ENCODE results near the gene PTN. TPM values are rescaled to one million over a fixed set of nuclear protein-coding genes. Genes with fewer than 3 reads are reported as not detected.

The PTN gene, protein sequence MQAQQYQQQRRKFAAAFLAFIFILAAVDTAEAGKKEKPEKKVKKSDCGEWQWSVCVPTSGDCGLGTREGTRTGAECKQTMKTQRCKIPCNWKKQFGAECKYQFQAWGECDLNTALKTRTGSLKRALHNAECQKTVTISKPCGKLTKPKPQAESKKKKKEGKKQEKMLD
- 39.3 TPM for total RNA-seq

DNA sequence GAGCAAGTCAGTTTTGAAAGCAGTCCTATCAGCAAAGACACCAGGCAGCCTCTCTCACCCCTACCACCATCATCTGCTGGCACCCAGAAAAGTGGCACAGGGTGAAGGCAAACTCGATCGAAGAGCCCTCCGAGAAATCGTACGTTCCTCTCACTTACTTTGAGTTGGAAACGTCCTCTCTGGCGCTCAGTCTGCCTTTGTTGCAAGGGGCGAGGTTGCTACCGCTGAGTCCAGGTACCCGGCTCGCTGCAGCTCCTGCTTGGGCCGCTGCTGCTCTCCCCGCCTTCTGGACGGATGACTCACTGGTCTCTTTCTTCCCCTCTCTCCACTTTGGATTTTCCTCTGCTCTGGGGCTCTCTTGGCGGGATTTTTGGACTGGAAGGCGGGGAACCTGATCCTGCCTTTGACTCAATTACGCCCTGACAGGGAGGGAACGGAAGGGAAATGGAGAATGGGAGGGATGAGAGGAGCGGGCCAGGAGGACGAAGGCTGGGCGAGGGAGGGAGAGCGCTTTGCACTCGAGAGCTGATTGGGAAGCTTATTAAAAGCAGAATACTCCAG is at the start of gene PTN:
PTN (minus strand) TSS at position 453 of the 561 bp plus-strand sequence. CDS start 88,760 bp downstream, outside the sequence.
- peak; percentile 23 for DNase-seq (ENCODE audit: low spot score)

DNA sequence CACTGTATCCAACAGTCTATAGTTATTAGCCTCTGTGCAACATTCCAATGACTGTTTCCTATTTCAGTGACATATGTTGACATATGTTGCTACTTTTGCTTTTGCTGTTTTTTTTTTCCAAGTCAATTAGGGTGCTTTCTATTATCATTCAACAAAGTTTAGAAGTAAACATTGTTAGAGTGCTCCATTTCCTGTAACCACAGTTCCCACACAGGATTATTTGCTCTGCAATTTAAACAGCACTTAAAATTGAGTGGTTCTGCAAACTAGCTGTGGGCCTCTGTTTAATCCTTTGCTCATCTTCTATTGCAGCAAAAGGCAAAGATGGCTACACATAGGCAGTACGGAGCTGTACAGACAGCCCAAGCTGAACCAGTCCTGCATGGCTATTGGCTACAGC is 46.5 kb upstream of the PTN start:
- no peak for DNase-seq (ENCODE audit: low spot score)

DNA sequence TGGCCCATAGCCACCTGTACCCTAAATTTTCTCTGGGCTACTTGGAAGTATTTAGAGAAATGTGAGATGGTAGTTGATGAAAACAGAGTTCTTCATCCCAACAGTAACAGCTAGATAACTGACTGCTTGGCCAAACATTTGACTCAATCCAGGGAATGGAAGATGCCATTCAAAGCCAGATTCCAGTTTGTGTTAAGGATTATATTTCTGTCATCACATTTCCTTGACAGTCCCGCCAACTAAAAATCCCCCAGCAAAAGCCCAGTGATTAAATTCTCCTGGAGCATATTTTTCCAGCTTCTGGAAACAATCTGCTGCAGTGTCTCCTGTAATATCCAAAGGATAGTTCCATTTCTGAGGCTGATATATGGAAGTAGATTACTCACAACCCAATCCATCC is 45.4 kb upstream of the PTN start:
- DNase-seq (ENCODE audit: low spot score): no peak

DNA sequence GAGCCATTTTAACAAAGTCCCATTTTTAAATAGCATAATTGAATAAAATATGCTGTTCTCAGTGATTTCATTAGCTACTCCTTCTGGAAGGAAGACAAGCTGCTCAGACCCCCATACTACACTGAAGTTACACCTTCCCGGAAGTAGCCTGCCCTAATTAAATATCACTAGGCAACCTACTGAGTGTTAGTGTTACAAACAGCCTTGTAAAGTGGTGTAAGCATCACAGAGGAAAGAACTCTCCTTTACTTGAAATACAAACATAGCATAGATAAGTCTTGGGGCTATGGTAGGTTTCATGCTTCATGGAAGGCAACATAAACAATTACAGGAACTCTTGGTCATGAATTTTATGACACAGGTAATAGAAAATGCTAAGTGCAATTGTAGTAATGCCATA is 43.4 kb upstream of the PTN start:
- DNase-seq (ENCODE audit: low spot score): no peak

DNA sequence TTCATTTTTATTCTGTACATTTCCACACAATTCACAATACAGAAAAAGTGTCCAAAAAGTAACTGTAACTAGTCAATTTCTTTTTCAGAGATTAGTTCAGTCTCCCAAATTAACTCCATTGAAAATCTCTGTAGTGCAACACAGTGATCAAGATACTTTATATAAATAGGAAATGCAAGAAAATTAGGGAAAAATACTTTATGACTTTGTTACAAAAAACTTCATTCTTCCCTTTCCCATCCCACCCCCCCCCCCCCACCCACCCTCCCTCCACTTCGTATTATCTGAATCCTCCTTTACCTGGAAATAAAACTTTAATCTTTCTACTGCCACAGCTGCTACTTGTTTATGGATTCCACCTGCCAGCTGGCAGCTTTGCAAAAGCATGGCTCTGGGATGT is 37.5 kb upstream of the PTN start:
- no peak for DNase-seq (ENCODE audit: low spot score)

DNA sequence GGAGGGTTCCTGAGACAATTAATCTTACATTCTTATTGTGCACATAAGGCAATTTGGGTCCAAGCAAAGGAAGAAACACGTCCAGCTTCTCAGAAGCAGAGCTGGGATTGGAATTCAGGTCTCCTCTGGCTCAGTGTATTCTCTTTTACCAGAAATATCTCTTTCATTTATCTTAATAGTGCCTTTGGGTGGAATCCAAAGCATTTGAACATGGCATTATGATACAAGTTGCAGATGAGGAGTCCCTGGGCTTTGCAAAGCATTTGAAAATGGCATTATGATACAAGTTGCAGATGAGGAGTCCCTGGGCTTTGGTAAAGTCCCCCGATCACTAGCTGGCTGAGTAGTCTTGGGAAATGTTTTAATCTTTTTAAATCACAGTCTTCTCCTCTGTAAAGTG is 30.0 kb upstream of the PTN start:
- no peak for DNase-seq (ENCODE audit: low spot score)

DNA sequence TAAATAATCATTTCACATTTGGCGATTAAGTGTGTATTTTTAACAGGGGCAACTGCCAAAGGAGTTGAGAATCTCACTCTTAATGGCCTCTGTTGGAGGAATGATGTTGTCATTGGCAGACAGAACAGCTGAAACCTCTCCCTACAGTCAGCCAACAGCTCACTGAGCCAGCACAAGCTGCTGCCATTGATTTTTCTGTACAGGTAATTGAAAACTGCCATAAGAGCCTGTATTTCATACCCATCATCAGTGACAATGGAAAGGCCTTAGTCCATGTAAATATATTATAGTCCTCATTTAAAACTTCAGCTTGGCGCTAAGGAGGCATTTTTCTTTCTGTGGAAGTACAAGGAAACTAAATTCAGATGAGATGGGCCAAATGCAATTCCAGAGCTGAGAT is 28.1 kb upstream of the PTN start:
- DNase-seq (ENCODE audit: low spot score): no peak

DNA sequence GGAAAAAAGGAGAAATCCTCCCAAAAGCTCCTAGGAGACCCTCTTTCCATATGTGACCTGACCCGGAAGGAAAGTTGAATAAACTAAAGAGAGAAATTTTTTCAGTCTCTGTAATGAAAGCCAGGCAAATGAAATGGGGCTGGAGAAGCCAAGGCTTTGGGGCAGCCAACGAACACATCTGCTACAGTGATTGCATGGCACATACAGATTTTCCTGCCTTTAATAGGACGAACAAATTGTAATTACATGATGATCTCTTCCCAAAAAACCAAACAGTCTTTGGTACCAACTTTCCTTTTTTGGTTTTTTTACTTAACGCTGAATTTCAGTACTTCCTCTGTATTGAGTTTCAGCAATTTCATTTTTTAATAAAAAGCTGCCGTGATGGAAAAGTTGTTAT is 23.5 kb upstream of the PTN start:
- DNase-seq (ENCODE audit: low spot score): no peak

DNA sequence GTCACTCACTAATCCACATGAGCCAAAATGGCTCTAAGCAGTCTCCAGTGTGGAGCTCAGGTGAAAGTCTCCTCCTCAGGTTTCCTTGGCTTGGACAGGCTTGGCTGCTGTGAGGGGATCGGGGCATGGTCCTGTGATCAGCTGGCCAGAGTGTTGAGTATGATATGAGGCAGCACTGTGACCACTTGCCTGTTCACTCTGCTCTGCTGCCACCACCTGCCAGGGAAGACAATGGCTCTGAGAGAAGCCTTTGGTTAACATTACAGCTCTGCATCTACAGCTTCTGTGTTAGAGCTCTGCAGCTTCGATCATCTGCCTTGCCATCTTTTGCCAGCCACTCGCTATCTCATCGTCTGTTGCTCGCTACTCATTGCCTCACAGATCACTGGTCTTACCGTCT is 20.1 kb upstream of the PTN start:
- DNase-seq (ENCODE audit: low spot score): no peak

DNA sequence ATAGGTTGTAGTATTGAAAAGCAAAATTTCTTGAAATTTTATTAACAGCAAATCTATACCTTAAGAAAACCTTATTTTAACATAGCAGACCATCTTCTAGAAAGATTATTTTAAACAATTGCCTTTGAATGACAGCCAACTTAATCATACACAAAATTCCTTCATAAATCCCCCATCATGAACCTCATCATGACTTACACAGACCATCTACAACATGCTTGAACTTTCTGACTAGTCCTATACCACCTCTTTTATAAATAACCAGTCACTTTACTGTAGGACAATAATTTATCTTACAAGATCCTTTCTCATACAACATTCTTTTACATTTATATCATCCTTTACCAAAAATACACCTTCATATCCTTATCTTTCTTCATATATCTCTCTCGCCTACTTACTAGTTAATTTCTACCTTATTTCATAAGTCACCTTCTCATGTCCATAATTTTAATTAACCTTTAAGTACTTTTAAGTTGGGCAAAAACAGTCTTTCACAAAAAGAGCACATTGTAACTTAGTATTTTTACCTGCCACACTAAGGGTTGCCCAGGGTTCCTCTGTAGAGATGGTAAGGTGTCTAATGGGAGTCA is 16.6 kb upstream of the PTN start:
- no peak for DNase-seq (ENCODE audit: low spot score)

DNA sequence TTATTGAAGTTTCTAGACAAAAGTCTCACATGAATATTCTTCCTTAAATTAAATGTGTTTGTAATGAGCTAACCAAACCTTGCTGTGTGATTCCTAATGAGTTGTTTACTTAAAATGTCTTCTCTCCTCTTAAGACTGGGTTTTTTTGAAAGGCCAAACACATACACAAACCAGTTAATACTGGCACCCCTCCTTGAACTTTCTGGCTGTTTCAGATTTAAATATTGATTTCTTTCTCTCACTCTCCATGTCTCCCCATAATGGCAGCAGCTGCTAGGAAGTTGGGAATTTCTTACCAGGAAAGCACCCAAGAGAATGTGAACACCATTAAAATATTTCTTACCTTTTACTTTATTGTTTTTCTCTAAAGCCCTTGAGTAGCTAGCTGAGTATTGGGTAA is 11.4 kb upstream of the PTN start:
- no peak for DNase-seq (ENCODE audit: low spot score)

DNA sequence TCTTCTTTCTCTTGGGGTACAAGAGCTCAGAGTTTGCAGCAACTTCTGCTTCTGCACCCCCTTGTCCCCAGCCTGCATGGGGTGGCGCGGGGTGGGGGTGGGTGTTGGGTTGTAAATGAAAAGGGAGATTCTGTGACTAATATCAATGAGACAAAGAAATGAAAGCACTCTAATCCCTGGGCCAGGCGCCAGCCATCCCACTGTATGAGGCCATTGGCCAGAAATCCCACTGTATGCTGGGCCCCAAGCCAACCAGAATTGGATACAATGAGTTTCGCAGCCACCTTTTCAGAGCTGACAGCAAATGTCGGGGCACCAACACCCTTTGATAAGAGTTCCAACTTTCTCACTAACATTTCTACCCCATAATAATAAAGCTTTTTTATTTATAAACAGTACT is 10.9 kb upstream of the PTN start:
- peak; percentile 39 for DNase-seq (ENCODE audit: low spot score)

DNA sequence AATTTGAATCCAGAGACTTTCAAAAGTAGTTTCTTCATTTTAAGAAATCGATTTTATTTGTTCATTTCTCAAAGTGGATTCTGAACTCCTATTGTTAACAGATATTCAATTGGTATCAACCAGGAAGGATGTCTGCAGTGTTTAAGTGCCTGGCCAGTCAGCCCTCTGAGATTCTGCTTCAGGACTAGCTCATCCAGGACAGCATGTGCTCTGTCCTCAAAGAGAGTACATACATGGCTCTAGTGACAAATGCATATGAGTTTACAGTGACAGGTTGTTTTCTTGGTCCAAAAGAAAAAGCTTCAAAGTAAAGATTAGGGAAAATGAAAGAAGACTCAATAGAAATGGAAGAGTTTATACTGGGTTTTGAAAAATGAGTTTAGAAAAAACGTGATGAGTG is 8.4 kb upstream of the PTN start:
- DNase-seq (ENCODE audit: low spot score): no peak

DNA sequence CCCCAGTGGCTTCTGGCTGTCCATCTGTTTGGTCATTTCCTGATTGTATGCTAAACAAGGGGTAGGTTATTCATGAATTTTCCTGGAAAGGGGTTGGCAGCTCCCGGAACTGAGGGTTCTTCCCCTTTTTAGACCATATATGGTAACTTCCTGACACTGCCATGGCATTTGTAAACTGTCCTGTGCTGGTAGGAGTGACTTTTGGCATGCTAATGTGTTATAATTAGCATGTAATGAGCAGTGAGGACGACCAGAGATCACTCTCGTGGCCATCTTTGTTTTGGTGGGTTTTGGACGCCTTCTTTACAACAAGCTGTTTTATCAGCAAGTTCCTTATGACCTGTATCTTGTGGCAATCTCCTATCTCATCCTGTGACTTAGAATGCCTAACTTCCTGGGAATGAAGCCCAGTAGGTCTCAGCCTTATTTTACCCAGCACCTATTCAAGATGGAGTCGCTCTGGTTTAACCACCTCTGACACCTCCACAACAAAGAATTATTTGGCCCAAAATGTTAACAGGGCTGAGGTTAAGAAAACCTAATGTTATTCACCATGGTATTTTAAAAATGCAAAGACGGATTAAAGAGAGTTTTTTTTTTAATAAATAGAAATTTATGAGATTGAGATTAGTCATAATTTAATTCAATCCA is 2.4 kb upstream of the PTN start:
- DNase-seq (ENCODE audit: low spot score): no peak

DNA sequence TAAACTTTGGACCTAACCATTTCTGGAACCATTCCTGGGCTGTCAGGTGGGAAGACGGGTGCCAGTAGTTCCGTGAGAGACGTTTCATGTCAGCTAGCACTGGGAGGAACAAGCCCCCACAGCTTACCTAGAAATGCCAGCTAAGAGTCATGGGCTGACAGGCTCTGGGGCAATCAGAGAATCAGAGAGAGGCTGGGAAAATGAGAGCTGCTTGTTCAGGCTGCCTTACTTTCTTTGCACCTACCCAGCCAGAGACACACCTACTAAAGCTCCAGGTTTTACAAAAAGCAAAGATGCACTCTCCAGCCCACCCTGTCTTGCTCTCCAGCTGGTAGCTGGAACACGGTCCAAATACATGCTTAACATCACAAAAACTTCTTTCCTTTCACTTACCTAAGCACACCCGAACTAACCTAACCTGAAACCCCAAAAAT is 688 bp downstream of the PTN start:
- no peak for DNase-seq (ENCODE audit: low spot score)

DNA sequence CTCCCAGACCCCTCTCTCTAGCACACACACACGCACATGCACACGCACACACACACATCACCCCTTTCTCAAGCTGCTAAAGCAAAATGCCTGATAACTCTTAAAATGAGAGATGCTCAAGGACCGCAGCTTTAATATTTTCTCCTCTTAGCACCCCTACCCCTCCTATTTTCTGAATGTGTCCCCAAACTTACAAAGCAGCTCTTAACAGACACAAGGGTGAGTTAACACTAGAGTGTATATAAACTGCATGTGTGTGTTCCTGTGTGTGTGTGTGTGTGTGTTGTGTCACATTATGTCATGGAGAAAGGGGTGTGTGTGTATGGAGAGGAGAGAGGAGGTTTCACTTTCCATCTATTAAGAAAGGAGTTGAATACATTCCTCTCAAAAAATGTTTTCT is 1.3 kb downstream of the PTN start:
- no peak for DNase-seq (ENCODE audit: low spot score)

DNA sequence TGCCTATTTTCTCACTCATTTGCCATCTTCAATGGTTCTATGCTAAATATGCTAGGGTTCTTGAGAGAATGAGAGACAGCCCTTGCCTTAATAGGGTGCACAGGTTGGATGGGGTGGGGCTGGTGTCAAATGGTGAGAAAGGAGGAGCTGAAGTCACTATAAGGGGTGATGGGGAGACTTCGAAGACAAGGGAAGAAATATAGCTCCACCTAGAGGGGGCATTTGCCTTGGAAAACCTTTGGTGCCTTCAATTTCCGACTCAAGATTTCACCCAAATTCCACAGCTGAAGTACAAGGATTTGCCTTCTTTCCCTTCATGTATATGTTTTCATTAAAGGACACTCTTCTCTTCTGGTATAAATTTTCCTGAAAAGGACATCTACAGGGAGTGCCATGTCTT is 5.6 kb downstream of the PTN start:
- no peak for DNase-seq (ENCODE audit: low spot score)

DNA sequence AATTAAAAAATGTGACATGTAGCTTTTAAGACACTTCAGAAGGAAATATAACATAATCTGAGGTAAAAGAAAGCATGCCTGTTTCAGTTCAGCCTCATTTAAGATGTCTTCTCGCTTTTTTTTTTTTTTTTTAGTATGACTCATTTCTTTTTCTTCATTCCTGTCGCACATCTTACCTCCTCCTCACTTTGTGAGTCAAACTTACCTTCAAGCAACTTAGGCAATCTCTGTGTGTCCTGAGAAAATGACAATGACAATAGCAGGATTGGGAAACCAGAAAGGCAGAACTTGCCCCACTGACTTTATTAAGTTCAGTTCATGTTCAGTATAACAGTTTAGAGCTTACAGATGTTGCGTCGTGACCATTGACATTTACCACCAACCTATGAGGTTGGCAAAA is 7.7 kb downstream of the PTN start:
- DNase-seq (ENCODE audit: low spot score): no peak

DNA sequence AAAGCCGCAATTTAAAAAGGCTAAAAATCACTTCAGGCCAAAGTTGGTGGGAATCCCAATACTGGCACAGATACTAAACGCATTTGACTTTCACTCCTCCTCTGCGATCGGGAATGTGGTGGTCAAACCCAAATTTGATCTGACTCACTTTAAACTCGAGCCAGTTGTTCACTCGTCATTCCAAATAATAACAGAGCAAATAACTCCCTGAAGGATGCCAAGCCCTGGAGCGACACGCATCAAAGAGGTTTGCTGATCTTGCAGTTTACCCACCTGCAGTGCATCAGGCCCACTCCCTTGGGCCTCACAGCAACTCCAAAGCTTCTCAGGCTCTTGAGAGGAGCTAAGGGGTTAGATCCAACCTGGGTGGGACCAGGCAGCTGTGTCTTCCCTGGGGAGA is 12.2 kb downstream of the PTN start:
- no peak for DNase-seq (ENCODE audit: low spot score)

DNA sequence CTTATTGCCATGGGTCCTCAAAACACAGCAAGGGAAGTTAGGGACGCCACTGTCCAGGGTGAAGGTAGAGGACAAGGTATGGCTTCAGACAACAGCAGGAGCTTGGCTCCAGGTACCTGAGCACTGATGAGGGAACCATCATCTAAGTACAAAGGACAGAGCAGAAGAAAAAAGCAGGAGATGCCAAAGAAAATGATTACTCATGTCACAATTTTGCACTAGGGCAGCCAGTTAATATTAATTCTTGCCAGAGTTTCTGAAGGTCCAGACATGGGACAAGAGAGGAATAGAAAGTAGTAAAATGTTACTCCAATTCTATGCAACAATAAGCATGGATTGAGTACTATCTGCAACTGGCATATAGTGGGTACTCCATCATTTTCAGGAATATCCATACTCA is 14.1 kb downstream of the PTN start:
- no peak for DNase-seq (ENCODE audit: low spot score)

DNA sequence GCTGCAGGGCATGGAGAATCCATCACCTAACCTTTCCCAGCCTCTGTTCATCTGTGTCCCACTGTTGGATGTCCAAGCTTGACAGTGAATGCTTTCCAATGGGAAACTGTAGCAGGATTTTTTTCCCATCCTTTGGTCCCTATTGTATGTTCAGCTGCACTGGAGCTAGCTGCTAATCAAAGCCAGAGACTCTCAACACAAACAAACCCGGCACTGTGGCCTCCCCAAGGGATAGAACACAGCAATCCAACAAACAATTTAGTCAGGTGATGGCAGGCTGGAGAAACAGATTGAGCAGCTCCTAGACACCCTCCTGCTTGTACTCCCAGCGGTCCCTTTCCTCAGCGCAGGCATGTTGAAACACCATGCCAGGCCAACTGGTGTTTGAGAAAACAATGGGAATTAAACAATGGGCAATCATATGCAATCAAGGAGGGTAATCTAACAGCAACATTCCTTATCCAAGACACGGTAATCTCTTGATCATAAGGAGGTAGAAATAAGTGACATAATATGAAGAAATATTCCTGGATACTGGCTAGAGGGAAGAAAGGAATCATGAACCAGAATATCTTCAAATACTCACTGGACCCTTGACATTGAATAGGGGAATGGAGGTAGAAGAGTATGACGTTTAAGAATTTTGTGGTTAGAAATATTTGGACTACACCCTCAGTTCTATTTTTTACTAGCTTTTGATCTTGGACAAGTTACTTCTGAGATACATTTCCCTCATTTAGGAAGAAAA is 15.0 kb downstream of the PTN start:
- no peak for DNase-seq (ENCODE audit: low spot score)

DNA sequence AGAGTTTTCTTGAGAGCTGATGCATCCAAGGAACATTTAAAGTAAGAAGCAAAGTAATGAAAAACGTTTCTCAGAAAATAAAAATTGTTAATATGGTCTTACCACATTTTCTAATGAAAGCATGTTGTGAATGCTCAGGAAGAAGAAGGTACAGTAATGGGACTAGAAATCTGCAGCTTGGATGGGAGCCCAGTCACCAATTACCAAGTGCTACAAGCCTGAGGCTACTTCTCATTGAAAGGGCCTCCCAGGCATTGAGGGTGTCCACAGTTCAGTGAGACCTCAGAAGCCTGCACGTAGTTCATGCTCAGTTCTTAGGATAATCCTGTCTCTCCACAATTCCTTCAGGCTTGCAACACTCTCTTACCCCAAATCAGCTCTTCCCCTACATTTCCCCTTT is 17.6 kb downstream of the PTN start:
- DNase-seq (ENCODE audit: low spot score): no peak
